A549 treated with RU486 at 1 μM for 4 hours (cell line): ENCODE measurements around the gene SVIL. TPM values are rescaled to one million over a fixed set of nuclear protein-coding genes. Genes with fewer than 3 reads are reported as not detected.

ENCODE experiments used
- total RNA-seq: library from RNA; stranded (reverse); fragments of 200-300 nt; extraction: Qiagen RNA extraction; gene quantifications from 5 replicates; pipeline ENCODE4 v1.2.3, GENCODE V29; 2022; ENCODE audit warnings: low read depth

Gene SVIL
- 15.7 to 24.1 TPM (median 22.4 TPM) in 5 replicates for total RNA-seq

DNA sequence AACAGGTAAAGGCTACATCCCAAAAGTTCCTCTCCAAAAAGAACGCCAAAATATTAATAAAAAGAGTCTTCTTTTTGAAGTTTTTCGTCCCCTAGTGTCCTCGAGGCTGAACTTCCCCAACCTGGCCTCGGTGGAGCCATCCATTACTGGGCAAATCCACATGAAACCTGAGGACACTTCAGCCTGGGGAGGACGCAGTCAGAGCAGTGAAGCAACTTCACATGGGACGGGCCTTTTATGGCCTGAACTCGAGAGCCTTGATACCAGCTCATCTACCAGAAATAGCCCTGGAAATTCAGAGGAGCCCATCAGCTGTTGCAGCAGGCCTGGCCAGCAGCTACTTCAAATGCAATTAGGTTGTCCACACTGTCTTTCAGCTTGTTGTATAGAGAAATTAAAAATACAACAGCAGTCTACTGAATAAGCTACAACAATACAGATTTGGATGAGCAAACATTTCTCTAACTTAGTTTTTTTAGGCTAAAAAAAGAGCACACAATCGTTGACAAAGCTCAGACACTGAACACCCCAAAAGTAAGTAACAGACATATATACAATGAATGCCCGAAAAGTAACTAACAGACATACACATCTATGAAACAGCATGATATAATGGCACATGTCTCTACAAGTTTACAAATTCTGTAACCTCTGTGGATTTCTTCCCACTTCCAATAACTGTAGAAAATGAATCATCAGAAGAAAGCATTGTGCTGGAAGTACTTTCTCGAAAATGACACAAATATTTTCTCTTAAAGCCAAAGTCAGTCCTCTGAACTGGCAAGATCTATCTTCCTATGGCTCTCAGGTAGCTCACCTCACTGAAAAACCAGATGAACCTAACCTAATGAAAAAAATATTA is at the start of gene SVIL:
Gene SVIL (minus strand): TSS at position 208 of the 862 bp plus-strand sequence. CDS start 79,913 bp downstream, outside the sequence.

